NCI-H1092 (cell line): Measurements from ENCODE around the gene PLIN5.
"Not testable (repeated sequence)": the region's sequence is repeated elsewhere in the genome, so short reads cannot be mapped to it uniquely, and the experiment has no call there.

Experiments
- DNase-seq: peaks from one replicate; lab custom pipeline; 2025; lab: John Stamatoyannopoulos, UW

PLIN5 gene

DNA sequence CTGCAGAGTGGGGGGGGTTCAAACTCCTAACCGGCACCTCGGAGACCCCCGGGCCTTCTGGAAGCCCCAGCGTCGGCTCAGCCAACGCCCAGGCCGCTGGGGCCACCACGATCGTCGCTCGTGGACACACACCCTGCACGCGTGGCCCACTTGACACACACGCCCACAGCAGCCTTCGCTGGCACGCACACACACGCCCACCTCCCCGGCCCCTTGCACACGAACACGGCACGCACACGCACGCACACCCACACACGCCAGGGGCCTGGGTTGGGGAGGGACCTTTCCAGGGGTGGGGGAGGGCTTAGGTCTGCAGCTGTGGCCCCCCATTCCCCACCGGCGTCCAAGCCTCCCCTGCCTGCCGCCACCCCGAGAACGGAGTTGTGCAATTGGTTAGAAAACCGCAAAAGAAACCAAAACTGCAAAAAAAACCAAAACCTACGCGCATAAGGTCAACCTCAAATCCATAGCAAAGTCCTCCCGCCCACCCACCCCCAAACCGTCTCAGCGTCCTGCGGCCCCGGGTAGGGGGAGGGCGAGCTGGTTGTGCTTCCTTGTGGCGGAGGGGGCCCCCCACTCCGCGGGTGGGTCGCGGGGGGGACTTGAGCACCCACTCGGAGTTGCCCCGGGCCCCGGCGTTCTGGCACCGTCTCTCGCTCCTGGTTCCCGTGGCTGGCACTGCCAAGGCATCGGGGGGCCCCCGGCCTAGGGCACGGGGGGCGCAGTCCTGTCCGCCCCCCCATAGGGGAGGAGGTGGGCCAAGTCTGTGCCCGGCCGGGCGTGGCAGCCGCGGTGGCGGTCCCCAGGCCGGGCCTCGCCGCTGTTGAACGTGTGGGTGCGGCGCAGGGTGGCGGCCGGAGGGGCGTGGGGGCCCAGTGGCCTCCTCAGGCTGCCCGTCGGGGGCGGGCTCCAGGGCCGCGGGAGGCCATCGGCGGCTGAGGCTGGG lies 8.1 kb upstream of the PLIN5 start:
- no peak for DNase-seq

DNA sequence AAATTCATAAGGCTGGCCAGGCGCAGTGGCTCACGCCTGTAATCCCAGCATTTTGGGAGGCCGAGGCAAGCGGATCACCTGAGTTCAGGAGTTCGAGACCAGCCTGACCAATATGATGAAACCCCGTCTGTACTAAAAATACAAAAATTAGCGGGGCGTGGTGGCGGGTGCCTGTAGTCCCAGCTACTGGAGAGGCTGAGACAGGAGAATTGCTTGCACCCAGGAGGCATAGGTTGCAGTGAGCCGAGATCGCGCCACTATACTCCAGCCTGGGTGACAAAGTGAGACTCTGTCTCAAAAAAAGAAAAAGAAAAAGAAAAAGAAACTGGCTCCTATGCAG lies 6.8 kb upstream of the PLIN5 start:
- not testable (repeated sequence) for DNase-seq

DNA sequence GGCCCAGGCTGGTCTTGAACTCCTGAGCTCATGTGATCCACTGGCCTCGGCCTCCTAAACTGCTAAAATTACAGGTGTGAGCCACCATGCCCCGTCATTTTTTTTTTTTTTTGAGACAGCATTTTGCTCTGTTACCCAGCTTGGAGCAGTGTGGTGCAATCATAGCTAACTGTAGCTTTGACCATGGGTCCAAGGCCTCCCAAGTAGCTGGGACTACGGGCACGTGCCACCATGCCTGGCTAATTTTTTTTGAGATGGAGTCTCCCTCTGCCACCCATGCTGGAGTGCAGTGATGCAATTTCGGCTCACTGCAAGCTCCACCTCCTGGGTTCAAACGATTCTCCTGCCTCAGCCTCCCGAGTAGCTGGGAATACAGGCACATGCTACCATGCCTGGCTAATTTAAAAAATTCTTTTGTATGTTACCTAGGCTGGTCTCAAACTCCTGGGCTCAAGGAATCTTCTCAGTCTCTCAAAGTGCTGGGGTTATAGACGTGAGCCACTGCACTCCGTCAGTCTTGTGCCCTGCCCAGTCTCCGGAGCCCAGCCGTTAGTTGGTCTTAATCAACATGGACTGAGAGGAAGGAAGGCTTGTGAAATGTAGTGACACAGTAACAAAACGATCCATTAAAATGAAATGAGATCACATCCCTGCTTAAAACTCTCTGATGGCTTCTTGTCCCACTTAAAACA lies 6.2 kb upstream of the PLIN5 start:
- DNase-seq, result no peak

DNA sequence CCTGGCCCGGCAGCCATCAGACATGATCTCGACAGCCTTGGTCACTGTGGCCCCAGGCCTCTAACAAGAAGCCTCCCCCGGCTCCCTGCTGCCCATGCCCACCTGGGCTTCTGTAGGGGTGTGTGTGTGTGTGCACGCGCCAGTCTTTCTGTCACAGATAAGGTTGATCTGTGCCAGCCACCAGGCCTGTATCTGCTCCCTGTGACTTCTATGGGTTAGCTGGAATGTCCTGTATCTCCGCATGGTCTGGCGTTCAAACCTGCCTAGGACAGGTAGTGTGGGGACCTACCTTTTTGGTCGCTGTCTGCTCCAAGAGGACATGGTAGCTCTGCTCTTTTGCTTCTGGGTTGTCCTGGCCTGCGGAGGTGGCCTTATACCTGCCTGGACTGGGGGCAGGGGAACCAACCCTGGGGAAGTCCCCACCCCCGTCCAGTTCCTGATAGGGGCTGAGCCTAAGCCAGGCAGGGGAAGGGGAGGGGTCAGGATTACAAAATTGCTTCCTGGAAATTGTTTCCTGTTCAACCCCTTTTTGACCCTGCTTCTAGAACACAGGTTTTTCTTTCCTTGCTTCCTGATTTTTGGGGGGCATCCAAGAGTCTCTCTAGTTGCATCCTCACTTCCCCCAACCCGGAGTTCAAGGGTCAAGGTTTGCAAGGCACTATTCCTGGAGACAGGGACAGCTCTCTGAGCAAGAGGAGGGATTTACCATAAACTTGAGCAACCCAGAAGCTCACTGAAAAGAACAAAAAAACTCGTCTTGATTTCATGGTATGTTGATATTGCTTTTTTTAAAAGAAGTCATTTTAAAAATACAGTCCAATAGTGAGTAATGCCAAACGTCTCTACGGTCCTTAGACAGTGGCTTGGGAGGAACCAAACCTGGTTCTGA lies 4.9 kb upstream of the PLIN5 start, which contains the start of gene LRG1:
Gene LRG1 (minus strand): TSS at position 344 of the 889 bp plus-strand sequence. CDS start 23 bp downstream, at position 321.
- no peak for DNase-seq

DNA sequence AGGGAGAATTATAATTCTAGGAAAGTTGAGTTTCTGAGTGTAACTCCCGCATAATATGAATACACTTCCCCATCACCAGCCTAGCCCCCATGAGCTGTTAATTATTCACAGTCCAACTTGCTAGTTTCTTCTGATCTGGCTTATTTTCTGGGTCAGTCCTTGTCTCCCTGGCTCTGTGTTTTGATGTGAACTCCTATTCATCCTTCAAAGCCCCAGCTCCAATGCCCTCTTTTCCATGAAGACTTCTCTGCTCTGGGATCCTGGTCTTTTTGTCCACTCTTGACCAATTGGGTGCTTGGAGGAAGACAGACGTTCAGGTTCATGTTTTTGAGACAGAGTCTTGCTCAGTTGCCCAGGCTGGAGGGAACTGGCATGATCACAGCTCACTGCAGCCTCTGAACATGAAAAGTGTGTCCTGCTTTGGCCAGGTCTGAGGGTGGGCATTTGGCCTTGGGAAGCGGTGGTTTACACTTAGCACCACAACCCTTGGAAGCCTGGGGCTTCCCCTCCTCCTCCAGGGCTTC lies 4.2 kb upstream of the PLIN5 start:
- no peak for DNase-seq

DNA sequence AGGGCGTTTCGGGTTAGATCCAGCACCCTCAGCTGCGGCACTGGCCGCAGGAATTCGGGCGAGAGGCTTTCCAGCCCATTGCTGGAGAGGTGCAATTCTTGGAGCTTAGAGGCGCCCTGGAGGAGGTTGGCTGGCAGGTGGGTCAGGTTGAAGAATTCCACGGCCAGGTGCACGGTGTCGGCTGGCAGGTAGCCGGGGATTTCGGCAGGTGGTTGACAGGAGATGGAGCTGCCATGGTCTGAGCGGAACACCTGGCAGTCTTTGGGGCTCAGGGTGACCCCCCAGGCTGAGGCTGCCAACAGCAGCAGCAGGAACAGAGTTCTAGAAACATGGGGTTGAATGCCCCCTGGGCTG lies 3.6 kb upstream of the PLIN5 start:
- DNase-seq, result no peak

DNA sequence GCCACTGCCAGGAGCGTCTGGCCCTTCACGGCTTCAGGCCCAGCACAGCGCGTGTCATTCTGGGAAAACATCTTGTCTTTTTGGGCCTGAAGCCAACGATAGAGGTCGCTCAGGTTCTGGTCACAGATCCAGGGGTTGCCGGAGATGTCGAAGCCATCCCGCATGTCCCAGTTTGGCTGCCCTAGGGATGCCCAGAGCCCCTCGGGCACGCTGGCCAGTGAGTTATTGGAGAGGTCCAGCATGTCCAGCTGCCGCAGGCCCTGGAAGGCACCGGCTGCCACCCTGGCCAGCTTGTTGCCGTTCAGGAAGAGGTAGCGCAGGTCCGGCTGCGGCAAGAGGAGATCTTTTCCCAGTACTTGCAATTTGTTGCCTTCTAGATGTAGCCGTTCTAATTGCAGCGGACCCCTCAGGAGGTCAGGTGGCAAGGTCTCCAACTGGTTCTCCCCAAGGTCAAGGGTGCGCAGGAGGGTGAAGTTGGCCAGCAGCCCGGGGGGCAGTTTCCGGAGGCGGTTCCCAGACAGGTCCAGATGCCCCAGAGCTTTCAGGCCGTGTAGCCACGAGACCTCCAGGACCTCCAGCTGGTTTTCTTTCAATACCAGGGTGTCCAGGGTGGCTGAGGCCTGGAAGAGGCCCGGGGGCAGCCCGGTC lies 3.1 kb upstream of the PLIN5 start:
- DNase-seq, result no peak

DNA sequence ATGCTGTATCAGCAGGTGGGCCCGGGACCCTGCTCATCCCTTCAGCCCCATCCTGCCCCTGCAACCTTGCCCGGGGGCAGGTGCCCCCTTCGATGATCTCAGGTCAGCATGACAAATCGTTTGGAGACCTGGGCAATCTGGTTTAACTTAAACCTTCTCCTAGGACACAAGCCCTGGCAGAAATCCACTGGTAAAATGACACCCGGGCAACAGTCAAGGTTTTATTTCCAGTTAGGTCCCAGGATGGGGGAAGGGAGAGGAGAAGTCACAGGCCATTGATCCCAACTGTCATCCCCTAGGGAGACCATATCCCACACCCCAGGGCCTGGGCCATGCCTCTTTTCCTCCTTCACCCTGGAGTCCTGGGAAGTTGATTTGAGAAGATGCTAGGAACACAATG lies 1.8 kb upstream of the PLIN5 start:
- no peak for DNase-seq

DNA sequence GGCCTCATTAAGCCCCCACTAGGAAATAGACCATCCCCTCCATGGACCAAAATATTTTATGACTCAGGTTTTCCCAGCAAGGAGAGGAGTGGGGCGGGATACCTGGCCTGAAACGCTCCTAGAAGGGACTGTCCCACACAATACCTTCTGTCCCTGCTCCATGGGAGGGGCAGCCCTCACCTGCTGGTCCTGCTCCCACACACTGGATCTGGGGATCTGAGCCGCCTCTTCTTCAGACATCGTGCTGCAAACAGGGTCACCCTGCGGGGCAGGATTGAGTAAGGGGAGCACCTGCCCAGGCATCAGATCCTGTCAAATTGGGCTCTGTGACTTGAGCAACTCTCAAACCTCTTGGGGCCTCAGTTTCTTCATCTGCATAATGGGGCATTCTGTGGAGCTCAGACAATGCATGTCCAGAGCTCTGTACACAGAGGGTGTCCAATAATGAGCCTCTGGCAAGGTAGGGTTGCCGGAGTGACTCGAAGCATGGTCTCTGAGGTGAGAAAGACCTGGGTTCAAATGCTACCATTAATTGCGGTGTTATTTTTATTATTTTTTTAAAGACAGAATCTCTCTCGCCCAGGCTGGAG lies 1.1 kb downstream of the PLIN5 start:
- DNase-seq, result no peak

DNA sequence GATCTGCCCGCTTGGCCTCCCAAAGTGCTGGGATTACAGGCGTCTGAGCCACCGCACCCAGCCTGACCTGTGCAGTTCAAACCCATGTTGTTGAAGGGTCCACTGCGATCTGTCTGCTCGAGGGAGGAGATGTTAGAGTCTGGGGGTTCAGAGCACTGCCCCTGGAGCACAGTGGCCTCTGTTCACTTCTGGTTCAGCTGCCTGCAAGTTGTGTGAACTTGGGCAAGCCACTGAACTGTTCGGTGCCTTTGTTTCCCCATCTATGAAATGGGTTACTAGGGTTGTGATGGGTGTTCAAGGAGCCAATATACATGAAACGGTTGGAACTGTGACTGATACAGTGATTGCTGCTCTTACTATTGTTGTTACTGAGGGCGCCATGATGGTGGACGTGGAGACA lies 1.7 kb downstream of the PLIN5 start:
- DNase-seq, result no peak

DNA sequence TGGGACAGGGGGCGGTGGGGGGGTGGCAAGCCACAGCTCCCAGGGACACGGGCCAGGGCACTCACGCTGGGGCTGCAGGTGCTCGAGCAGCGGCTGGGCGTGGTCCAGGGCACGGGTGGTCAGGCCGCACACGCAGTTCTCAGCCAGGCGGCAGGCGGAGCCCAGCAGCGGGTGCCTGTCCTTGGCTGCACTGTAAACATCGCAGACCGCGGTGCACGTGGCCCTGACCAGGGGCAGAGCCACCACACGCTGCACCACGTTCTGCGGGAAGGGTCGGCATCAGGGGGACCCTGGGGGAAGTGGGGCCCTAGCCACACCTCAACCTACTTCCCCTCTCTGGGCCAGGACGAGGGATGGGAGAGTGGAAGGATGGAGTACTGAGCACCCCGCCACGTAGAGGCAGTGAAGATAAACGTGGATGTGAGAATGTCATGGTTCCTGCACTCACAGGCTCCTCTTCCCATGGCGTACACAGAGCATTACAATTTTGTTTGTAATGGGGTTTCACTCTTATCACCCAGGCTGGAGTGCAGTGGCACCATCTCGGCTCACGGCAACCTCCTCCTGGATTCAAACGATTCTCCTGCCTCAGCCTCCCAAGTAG lies 3.4 kb downstream of the PLIN5 start:
- no peak for DNase-seq

DNA sequence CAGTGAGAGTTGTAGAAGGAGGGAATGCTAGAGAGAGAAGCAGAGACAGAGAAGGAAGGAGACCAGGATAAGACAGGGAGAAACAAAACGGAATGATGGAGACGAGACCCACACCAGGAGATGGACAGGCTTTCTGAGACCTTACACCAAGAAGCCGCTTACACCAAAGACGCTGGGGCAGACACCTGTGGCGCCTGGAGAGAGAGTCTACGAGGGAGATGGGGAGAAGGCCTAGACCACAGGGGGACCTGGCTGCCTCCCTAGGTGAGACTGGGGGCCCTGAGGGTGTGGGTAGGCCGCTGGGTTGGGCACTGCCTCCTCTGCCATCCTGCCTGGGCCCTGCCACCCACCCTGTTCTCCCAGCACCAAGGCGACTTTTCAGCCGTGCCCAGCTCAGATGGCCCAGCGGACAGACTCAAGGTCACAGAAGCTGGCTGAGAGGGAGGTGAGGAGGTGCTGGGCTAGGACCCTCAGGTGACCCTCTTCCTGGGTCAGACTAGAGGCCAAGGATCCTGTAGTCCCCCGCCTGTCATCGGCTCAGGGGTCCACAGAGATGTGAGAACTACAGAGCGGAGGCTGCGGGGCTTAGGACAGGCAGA lies 5.0 kb downstream of the PLIN5 start:
- DNase-seq, result no peak

DNA sequence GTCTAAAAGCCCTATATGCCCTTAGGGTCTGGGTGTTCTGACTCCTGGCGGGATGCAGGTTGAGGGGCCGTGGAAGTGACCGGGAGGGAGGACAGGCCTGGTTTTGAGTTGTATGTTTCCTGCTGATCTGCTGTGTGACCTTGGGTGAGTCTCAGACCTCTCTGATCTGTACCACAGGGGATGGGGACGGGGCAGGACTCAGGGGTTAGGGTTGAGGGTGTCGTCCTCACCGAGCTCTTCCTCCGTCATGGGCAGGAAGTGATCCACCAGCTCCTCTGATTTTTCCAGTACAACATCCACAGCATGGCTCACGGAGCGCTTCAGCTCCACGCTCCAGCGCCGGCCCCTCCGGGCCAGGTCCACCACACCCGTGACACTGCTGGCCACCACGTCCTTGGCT lies 6.2 kb downstream of the PLIN5 start:
- DNase-seq, result no peak

DNA sequence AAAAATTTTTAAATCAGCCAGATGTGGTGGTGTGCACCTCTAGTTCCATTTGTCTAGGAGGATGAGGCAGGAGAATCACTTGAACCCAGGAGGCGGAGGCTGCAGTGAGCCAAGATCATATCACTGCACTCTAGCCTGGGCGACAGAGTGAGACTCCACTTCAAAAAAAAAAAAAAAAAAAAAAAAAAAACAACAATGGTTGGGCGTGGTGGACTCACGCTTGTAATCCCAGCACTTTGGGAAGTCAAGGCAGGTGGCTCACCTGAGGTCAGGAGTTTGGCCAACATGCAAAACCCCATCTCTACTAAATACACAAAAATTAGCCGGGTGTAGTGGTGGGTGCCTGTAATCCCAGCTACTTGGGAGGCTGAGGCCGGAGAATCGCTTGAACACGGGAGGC lies 7.6 kb downstream of the PLIN5 start:
- DNase-seq, result not testable (repeated sequence)

DNA sequence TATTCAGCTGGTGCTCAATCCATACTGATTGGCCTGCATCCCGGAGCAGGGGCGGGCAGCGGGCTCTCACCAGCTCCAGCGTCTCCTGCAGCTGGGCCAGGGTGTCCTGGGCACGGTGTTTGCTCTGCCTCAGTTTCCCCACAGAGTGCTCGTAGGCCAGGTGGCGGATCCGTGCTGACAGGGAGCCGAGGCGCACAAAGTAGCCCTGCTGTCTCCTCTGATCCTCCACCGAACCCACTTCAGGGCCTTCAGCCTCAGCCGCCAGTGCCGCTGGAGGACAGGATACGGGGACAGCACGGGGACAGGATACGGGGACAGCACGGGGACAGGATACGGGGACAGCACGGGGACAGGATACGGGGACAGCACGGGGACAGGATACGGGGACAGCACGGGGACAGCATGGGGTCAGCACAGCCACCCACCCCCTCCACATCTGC lies 9.4 kb downstream of the PLIN5 start:
- DNase-seq, result no peak

DNA sequence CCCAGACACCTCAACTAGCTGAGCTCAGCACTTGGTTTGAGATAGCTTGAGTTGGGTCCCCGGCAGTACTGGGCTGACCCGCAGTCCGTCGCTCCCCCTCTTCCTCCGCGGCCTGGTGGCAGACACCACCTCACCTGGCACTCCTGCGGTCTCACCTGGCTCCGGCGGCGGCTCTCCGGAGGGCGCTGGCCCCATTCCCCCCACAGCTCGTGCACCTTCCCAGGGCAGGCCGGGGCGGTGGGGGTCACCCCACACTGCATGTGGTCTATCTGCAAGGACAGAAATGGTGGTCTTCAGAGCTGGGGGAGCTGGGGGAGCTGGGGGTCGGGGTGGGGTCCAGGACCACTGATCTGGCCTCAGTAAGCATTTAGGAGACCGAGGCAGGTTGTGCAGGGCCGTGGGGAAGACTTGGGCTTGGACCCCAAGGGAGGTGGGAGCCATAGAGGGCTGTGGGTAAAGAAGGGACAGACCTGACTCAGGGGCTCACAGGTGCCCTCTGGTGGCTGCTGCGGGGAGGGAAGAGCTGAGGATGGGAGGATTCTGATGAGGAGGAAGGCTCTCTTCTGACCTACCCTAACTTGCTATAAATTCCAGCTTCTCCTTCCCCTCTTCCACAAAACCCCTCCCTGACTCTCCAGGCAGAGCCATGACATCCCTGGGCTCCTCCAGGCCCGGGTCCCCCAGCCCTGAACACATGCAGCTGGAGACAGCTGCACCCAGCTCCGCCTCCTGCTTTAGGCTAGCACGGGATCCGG lies 10.0 kb downstream of the PLIN5 start:
- no peak for DNase-seq

DNA sequence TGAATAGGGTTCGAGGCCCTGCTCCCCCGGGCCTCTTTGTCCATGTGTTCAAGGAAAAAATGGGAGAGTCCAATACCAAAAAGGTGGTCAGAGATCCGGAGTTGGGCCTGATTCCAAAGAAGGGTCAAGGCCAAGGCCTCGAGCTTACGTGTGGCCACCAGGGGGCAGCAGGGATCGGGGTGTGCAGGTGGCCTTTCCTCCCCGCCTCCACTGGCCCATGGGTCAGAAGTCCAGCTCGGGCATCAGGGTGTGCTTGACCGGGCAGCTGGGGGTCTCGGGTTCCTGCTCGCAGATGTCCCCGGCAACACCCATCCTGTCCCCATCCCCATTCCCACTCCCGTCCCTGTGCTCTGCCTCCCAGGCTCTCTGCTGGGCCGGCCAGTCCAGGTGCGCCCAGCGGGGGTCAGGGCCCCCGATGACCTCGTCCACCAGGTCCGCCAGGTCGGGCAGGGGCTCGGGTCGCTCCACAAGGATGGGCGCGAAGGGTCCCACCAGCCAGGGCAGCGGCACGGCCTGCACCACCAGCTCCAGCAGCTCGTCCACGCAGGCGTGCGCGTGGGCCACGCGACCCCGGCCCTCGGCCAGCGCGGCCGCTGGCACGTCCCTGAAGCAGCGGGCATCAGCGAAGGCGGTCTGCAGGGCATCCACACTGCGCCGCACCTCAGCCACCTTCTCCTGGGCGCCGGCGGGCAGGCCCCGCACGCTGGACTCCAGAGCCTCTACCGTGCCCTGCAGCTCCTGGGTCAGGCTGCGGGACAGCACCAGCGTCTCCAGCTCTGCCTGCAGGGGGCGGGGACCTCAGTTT lies 11.5 kb downstream of the PLIN5 start:
- no peak for DNase-seq

DNA sequence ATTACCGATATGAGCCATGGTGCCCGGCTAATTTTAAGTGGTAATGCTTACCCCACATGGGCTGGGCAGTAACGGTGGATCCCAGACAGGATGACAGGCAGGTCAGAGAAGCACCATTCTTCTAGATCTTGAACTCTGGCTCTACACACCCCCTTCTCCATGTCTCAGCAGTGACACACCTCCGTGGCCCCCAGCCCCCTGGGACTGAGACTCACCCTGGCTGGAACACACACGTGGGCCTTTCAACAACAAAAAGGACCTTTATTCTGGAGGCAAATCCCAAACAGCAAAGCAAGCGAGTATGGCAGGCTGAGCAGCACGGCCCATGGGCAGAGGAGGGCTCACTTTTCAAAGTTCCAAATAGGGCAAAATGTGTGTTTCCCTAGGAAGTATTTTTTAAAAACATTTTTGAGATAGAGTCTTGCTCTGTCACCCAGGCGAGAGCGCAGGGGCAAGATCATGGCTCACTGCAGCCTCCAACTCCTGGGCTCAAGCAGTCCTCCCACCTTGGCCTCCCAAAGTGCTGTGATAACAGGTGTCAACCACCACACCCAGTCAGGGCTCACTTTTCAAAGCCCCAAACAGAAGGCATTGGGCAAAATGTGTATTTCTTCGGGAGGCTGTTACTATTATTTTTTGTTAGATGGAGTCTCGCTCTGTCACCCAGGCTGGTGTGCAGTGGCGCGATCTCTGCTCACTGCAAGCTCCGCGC lies 12.6 kb downstream of the PLIN5 start:
- DNase-seq, result no peak
